Progenitor cell of endocrine pancreas (in vitro differentiated cells): Measurements from ENCODE around the gene KRTAP4-11. TPM values are rescaled to one million over a fixed set of nuclear protein-coding genes. Genes with fewer than 3 reads are reported as not detected.
"Not testable (repeated sequence)": the region's sequence is repeated elsewhere in the genome, so short reads cannot be mapped to it uniquely, and the experiment has no call there.

Source experiments
- DNase-seq: peaks from one replicate; pipeline ENCODE4 v3.0.0; 2021; ENCODE audit warnings: low spot score; ENCODE audit not compliant: unreplicated experiment
- H3K27ac Mint-ChIP-seq: 2 replicates; pipeline ENCODE4 v1.8.0; 2021; ENCODE audit warnings: mild to moderate bottlenecking, moderate library complexity, mixed read lengths
- H3K27me3 Mint-ChIP-seq: 2 replicates; pipeline ENCODE4 v1.8.0; 2021; ENCODE audit warnings: mixed read lengths
- H3K36me3 Mint-ChIP-seq: 2 replicates; pipeline ENCODE4 v1.8.0; 2022; ENCODE audit warnings: mixed read lengths; ENCODE audit not compliant: insufficient read depth
- H3K4me1 Mint-ChIP-seq: 2 replicates; pipeline ENCODE4 v1.8.0; 2021; ENCODE audit warnings: low read depth, mixed read lengths
- H3K4me3 Mint-ChIP-seq: 2 replicates; pipeline ENCODE4 v1.8.0; 2021; ENCODE audit warnings: low read depth, mild to moderate bottlenecking, moderate library complexity, mixed read lengths
- H3K9me3 Mint-ChIP-seq: 2 replicates; pipeline ENCODE4 v1.8.0; 2021; ENCODE audit warnings: low read depth, mixed read lengths
- total RNA-seq: library from RNA; stranded (reverse); gene quantifications from 2 replicates; pipeline ENCODE4 v1.2.1, GENCODE V29; 2021
- TF ChIP-seq, protein P1 (sequence below): fragments of 200-600 bp; sonication (generic); IDR thresholded peaks from one replicate; pipeline ENCODE4 v1.5.0; 2021; ENCODE audit warnings: antibody characterized with exemption, mild to moderate bottlenecking; ENCODE audit not compliant: unreplicated experiment

KRTAP4-11 gene
- total RNA-seq, 1 donor from 2014 or later, result not detected

DNA sequence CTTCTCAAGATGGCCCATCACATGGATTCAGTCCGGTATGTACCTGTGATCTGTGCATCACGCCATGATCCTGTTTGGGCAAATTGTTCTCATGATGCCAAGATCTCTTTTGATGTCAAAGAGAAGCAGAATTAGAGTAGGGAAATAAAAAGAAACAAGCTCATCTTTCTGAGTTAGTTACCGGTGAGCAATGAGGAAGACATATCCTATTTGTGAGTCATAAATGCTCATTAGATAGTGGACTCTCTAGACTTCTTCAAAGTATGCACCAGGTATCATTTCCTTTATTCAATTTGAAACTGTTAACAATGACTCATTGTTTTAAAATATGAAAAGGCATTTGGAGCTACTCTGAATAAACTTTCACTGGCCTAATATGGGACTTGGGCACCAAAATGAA lies 13.8 kb upstream of the KRTAP4-11 start:
- TF ChIP-seq, protein P1, sequence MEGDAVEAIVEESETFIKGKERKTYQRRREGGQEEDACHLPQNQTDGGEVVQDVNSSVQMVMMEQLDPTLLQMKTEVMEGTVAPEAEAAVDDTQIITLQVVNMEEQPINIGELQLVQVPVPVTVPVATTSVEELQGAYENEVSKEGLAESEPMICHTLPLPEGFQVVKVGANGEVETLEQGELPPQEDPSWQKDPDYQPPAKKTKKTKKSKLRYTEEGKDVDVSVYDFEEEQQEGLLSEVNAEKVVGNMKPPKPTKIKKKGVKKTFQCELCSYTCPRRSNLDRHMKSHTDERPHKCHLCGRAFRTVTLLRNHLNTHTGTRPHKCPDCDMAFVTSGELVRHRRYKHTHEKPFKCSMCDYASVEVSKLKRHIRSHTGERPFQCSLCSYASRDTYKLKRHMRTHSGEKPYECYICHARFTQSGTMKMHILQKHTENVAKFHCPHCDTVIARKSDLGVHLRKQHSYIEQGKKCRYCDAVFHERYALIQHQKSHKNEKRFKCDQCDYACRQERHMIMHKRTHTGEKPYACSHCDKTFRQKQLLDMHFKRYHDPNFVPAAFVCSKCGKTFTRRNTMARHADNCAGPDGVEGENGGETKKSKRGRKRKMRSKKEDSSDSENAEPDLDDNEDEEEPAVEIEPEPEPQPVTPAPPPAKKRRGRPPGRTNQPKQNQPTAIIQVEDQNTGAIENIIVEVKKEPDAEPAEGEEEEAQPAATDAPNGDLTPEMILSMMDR, result no peak
- Mint-ChIP-seq H3K4me1 (no peaks in the 10 kb centered on the region), H3K4me3 (no peak overlapping the region), H3K27ac (no peak overlapping the region), H3K36me3 (no peaks in the 10 kb centered on the region), H3K27me3 (no peaks in the 10 kb centered on the region), H3K9me3 (peaks cover 12% of the 10 kb centered on the region)
- DNase-seq, result no peak

DNA sequence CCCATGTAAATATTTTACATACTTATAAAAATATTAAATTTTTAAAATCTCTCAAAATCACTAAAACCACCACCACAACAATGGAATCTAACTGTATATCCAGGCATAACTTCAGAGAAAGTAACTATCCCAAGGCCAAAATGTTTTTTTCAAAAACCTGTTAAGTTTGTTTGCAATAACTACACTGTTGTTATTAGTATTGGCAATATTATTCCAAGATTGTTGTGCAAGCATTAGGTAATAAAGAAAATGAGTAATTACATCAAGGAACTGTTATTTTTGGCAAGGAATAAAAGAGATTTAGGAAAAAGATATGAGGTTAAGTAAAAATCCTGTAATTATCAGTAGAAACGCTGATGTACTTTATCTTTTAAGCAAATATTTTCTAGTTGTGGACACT lies 9.2 kb upstream of the KRTAP4-11 start:
- TF ChIP-seq, protein P1, result no peak
- Mint-ChIP-seq H3K27me3 (peaks cover 5% of the 10 kb centered on the region), H3K27ac (no peak overlapping the region)

DNA sequence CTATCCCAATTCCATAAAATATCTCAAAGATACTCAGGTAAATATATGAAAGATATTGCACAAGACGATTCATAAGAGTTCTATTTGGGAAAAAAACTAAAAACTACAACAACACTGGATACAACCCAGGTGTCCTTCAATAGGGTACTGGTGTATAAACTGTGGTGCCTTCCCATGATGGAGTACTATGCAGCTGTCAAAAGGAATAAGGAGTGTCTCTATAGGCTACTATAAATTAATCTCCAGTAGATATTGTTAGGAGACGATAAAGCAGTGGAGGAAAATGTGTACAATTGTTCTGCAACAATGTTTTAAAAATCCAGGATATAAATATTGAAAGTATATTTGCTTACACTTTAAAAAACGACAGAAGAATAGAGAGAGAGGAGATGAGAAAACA lies 8.2 kb upstream of the KRTAP4-11 start:
- Mint-ChIP-seq H3K4me3 (no peak overlapping the region), H3K4me1 (peaks cover 6% of the 10 kb centered on the region), H3K36me3 (no peaks in the 10 kb centered on the region), H3K9me3 (peaks cover 10% of the 10 kb centered on the region), H3K27me3 (peaks cover 5% of the 10 kb centered on the region), H3K27ac (no peak overlapping the region)
- TF ChIP-seq, protein P1, result no peak
- DNase-seq, result no peak

More for the DNA sequence above, 9.2 kb upstream of the KRTAP4-11 start:
- Mint-ChIP-seq H3K9me3 (peaks cover 10% of the 10 kb centered on the region), H3K36me3 (no peaks in the 10 kb centered on the region), H3K4me3 (no peak overlapping the region), H3K4me1 (peaks cover 6% of the 10 kb centered on the region)
- no peak for DNase-seq

DNA sequence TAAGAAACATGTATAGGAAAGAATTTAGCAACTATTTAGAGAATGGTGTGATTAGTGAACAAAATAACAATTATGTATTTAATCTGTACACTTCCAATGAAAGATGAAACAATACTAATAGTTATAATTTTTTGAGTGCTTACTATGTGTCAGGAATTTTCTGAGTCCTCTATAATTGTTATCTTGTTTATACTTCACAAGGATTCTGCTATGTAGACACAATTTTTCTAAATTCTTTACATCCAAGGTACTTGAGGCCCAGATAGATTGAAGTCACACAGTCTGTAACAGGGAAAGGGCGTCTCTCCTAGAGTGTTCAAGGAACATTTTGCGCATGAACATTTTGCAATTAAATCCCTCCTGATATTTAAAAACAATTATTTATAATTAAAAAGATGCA lies 6.9 kb upstream of the KRTAP4-11 start:
- no peak overlapping the region for H3K27ac Mint-ChIP-seq
- H3K27me3 Mint-ChIP-seq, result peaks cover 5% of the 10 kb centered on the region
- H3K36me3 Mint-ChIP-seq, result no peaks in the 10 kb centered on the region
- DNase-seq, result no peak
- peaks cover 6% of the 10 kb centered on the region for H3K4me1 Mint-ChIP-seq
- H3K4me3 Mint-ChIP-seq, result no peak overlapping the region
- TF ChIP-seq, protein P1, result no peak
- H3K9me3 Mint-ChIP-seq, result peaks cover 10% of the 10 kb centered on the region

DNA sequence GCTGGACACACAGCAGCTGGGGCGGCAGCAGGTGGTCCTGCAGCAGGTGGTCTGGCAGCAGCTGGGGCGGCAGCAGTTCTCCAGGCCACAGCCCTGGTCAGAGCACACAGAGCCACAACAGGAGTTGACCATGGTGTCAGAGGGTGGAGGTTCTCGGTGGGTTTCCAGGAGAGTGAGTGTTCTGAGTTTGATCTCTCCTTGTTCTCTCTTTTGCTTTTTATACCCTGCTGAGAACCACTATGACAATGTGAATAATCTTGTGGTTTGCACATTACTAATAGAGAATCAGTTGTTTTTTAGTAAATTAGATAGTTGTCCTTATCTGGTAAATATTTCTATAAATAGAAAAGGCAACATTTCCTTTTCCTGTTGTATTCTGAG lies 5.8 kb upstream of the KRTAP4-11 start, which contains the start of gene KRTAP4-12:
Gene KRTAP4-12 (minus strand): TSS at position 192 of the 381 bp plus-strand sequence. CDS start 60 bp downstream, at position 132.
- H3K4me1 Mint-ChIP-seq, H3K27me3 Mint-ChIP-seq, H3K36me3 Mint-ChIP-seq, H3K4me3 Mint-ChIP-seq, H3K9me3 Mint-ChIP-seq, H3K27ac Mint-ChIP-seq, DNase-seq: not testable (repeated sequence)

DNA sequence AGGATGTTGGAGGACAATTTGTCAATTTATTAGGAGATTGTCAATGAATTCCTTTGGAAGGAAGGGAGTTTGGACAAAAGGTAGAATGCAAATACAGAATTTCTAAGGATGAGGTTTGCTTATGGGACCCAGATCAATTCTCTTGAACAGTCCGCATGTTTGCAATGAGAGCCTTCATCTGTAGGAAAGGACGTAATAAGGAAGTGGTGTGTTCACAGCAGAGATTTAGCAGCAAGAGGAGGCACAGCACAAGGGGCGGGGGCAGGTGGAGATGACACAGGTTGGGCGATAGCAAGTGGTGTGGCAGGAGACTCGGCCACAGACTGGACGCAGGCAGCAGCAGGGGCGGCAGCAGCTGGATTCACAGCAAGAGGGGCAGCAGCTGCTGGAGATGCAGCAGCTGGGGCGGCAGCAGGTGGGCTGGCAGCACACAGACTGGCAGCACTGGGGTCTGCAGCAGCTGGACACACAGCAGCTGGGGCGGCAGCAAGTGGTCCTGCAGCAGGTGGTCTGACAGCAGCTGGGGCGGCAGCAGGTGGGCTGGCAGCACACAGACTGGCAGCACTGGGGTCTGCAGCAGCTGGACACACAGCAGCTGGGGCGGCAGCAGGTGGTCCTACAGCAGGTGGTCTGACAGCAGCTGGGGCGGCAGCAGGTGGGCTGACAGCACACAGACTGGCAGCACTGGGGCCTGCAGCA lies 5.3 kb upstream of the KRTAP4-11 start:
- H3K4me3 Mint-ChIP-seq, H3K4me1 Mint-ChIP-seq, DNase-seq, H3K9me3 Mint-ChIP-seq, H3K36me3 Mint-ChIP-seq, H3K27me3 Mint-ChIP-seq, H3K27ac Mint-ChIP-seq: not testable (repeated sequence)
